CD4-positive, alpha-beta memory T cell (primary cell): Measurements from ENCODE around the gene ANO7. TPM values are rescaled to one million over a fixed set of nuclear protein-coding genes. Genes with fewer than 3 reads are reported as not detected.

Experiments
- CTCF ChIA-PET: fragments of 350-600 bp; sonication (Branson Sonifier 250); formaldehyde crosslinking; loops from one replicate; lab custom pipeline; 2021; ENCODE audit warnings: inconsistent platforms; ENCODE audit not compliant: partially characterized antibody; lab: Charles Lee
- POLR2A ChIA-PET: fragments of 350-600 bp; sonication (Branson Sonifier 250); formaldehyde crosslinking; loops from one replicate; lab custom pipeline; 2021; ENCODE audit not compliant: partially characterized antibody; lab: Charles Lee
- DNase-seq, 5 donors: peaks; one replicate each; pipeline versions ENCODE4 v3.0.0 to v3.0.0-alpha.2; 2020 to 2022; ENCODE audit warnings: mixed read lengths in 1 of 5
- H3K27ac ChIP-seq: one replicate; pipeline ENCODE4 v1.7.0; 2013; ENCODE audit warnings: low read depth, low read length
- H3K27me3 ChIP-seq: 2 replicates; pipeline ENCODE4 v1.7.0; 2013; ENCODE audit warnings: mild to moderate bottlenecking, low read length, moderate library complexity; ENCODE audit not compliant: insufficient read depth
- H3K36me3 ChIP-seq: 2 replicates; pipeline ENCODE4 v1.7.0; 2013; ENCODE audit warnings: mild to moderate bottlenecking, low read length, moderate library complexity; ENCODE audit not compliant: insufficient read depth
- H3K4me1 ChIP-seq: 2 replicates; pipeline ENCODE4 v1.7.0; 2013; ENCODE audit warnings: mild to moderate bottlenecking, low read length, moderate library complexity; ENCODE audit not compliant: insufficient read depth
- H3K4me3 ChIP-seq, 2 donors: one replicate each; pipeline ENCODE4 v1.7.0; 2013; ENCODE audit warnings: low read length in 2 of 2, mild to moderate bottlenecking in 1 of 2
- H3K9me3 ChIP-seq, 2 donors: one replicate each; pipeline ENCODE4 v1.7.0; 2013; ENCODE audit warnings: low read length in 2 of 2, control low read depth in 1 of 2; ENCODE audit not compliant: control insufficient read depth in 1 of 2
- H3K27ac Mint-ChIP-seq, 7 donors: one replicate each; pipeline ENCODE4 v1.8.0; 2020 to 2021; ENCODE audit warnings: mixed read lengths in 7 of 7, mild to moderate bottlenecking in 6 of 7, inconsistent platforms in 3 of 7, moderate library complexity in 3 of 7
- H3K27me3 Mint-ChIP-seq, 2 donors: one replicate each; pipeline ENCODE4 v1.8.0; 2020 to 2021; ENCODE audit warnings: mixed read lengths in 2 of 2
- H3K36me3 Mint-ChIP-seq, 2 donors: one replicate each; pipeline ENCODE4 v1.8.0; 2020 to 2021; ENCODE audit warnings: mixed read lengths in 2 of 2, inconsistent platforms in 1 of 2, mild to moderate bottlenecking in 1 of 2
- H3K4me1 Mint-ChIP-seq, 4 donors: one replicate each; pipeline ENCODE4 v1.8.0; 2020 to 2021; ENCODE audit warnings: mixed read lengths in 4 of 4, mild to moderate bottlenecking in 1 of 4
- H3K4me3 Mint-ChIP-seq, 8 donors: one replicate each; pipeline ENCODE4 v1.8.0; 2020 to 2021; ENCODE audit warnings: mixed read lengths in 8 of 8, mild to moderate bottlenecking in 7 of 8, moderate library complexity in 6 of 8, inconsistent platforms in 3 of 8
- H3K9me3 Mint-ChIP-seq, 8 donors: one replicate each; pipeline ENCODE4 v1.8.0; 2020 to 2021; ENCODE audit warnings: mixed read lengths in 8 of 8, mild to moderate bottlenecking in 5 of 8, inconsistent platforms in 3 of 8, moderate library complexity in 1 of 8
- intact Hi-C: fragments of 100-400 bp; cut with micrococcal nuclease; formaldehyde crosslinking; loops from one replicate; pipeline ENCODE4 v1.15.1; 2023
- polyA plus RNA-seq, 2 donors: library from polyadenylated mRNA; unstranded; fragments of 300-500 nt; fragmentation: Illumina TruSeq; gene quantifications; one replicate each; pipeline ENCODE4 v1.2.3, GENCODE V29; 2021
- total RNA-seq, 2 experiments: library from RNA; stranded (reverse); gene quantifications; one replicate each; pipeline ENCODE4 v1.2.3, GENCODE V29; 2021

The ANO7 gene
- total and polyA plus RNA-seq, 4 experiments from 2014 or later: 0.13 to 0.81 (median 0.53) TPM; not detected in 1

- Mint-ChIP-seq H3K27me3 (no peaks in the 10 kb centered on the region), H3K4me3 (peak overlapping the region; percentile 93 to 100 (median 100)), H3K36me3 (peaks cover 3 to 28% of the 10 kb centered on the region in 2 donors), H3K27ac (peak overlapping the region; percentile 94 to 99 (median 97)), H3K4me1 (peaks cover 29 to 52% (median 44%) of the 10 kb centered on the region in 4 donors), H3K9me3 (peaks cover 0 to 1% (median 0%) of the 10 kb centered on the region in 8 donors)
- Histone ChIP-seq H3K4me3 (peak overlapping the region; percentile 68 to 70), H3K9me3 (no peaks in the 10 kb centered on the region), H3K4me1 (peaks cover 26% of the 10 kb centered on the region), H3K27ac (peak overlapping the region; percentile 67), H3K27me3 (no peaks in the 10 kb centered on the region), H3K36me3 (peaks cover 3% of the 10 kb centered on the region)
- ChIA-PET CTCF (interaction anchor here (0.6 to 3.9 kb wide), 18 partner anchors 21 to 236 kb away, joined by 3 to 76 read pairs (median 6); partner anchors contain the start of gene MTERF4), POLR2A (interaction anchor here (0.7 to 9.0 kb wide), 20 partner anchors 9 to 318 kb away, joined by 3 to 299 read pairs (median 8); partner anchors contain the start of genes HDLBP, MTERF4 and SEPTIN2)
- DNase-seq: no peak
- intact Hi-C loops: loop anchor here (1.0 to 5.0 kb wide), 6 partner anchors 73 to 357 kb away; partner anchors contain the start of genes HDLBP, SEPTIN2 and STK25
Observed at GRCh38 chr2:241150660-241151530, 37.6 kb upstream of the ANO7 start.

GRCh38 chr2:241151934-241152660, 36.4 kb upstream of the ANO7 start:
- Histone ChIP-seq H3K36me3 (peaks cover 3% of the 10 kb centered on the region), H3K27me3 (no peaks in the 10 kb centered on the region), H3K9me3 (no peaks in the 10 kb centered on the region), H3K27ac (no peak overlapping the region), H3K4me3 (no peak overlapping the region), H3K4me1 (peaks cover 26% of the 10 kb centered on the region)
- no peak for DNase-seq
- ChIA-PET POLR2A (interaction anchor here (1.7 to 9.0 kb wide), 8 partner anchors 22 to 164 kb away, joined by 4 to 299 read pairs (median 20); partner anchors contain the start of genes HDLBP, MTERF4 and SEPTIN2), CTCF (interaction anchor here (1.4 to 3.9 kb wide), 8 partner anchors 28 to 237 kb away, joined by 3 to 76 read pairs (median 12); no protein-coding TSS in a partner anchor)
- Mint-ChIP-seq H3K4me3 (peak overlapping the region; percentile 87 to 100 (median 97)), H3K36me3 (peaks cover 7 to 35% of the 10 kb centered on the region in 2 donors), H3K27ac (peak overlapping the region in 5 of 7 donors; percentile 12 to 95 (median 87)), H3K4me1 (peaks cover 29 to 50% (median 40%) of the 10 kb centered on the region in 4 donors), H3K27me3 (no peaks in the 10 kb centered on the region), H3K9me3 (peaks cover 0 to 1% (median 0%) of the 10 kb centered on the region in 8 donors)
- intact Hi-C loops: loop anchor here (2.0 to 5.0 kb wide), 2 partner anchors 115 to 170 kb away; no protein-coding TSS in a partner anchor

GRCh38 chr2:241153616-241154015, 34.9 kb upstream of the ANO7 start:
- peaks cover 22 to 38% (median 33%) of the 10 kb centered on the region in 4 donors for H3K4me1 Mint-ChIP-seq
- POLR2A ChIA-PET: interaction anchor here (9.0 kb wide), 1 partner anchor 46 kb away, joined by 299 read pairs; the partner anchor contains the start of gene MTERF4

GRCh38 chr2:241154915-241155314, 33.6 kb upstream of the ANO7 start:
- DNase-seq: no peak
- intact Hi-C loops: loop anchor here (5.0 kb wide), 1 partner anchor 173 kb away; no protein-coding TSS in a partner anchor
- Mint-ChIP-seq H3K27ac (peak overlapping the region in 4 of 7 donors; percentile 41 to 77 (median 50)), H3K4me3 (no peak overlapping the region), H3K4me1 (peaks cover 21 to 36% (median 29%) of the 10 kb centered on the region in 4 donors), H3K9me3 (no peaks in the 10 kb centered on the region), H3K27me3 (no peaks in the 10 kb centered on the region), H3K36me3 (peaks cover 14 to 54% of the 10 kb centered on the region in 2 donors)
- H3K27ac ChIP-seq: no peak overlapping the region
- POLR2A ChIA-PET: no interaction called here
- CTCF ChIA-PET: interaction anchor here (1.2 kb wide), 1 partner anchor 76 kb away, joined by 3 read pairs; no protein-coding TSS in a partner anchor
- H3K4me3 ChIP-seq: no peak overlapping the region
- H3K36me3 ChIP-seq: peaks cover 26% of the 10 kb centered on the region
- peaks cover 15% of the 10 kb centered on the region for H3K4me1 ChIP-seq
- H3K9me3 ChIP-seq: no peaks in the 10 kb centered on the region
- no peaks in the 10 kb centered on the region for H3K27me3 ChIP-seq

More at GRCh38 chr2:241153616-241154015, 34.9 kb upstream of the ANO7 start:
- no peak for DNase-seq
- peaks cover 14 to 49% of the 10 kb centered on the region in 2 donors for H3K36me3 Mint-ChIP-seq
- no peaks in the 10 kb centered on the region for H3K27me3 Mint-ChIP-seq
- peaks cover 17% of the 10 kb centered on the region for H3K36me3 ChIP-seq
- H3K27me3 ChIP-seq: no peaks in the 10 kb centered on the region
- no peaks in the 10 kb centered on the region for H3K9me3 ChIP-seq
- H3K27ac Mint-ChIP-seq: peak overlapping the region in 5 of 7 donors; percentile 43 to 67 (median 52)
- H3K9me3 Mint-ChIP-seq: peaks cover 0 to under 1% (median 0%) of the 10 kb centered on the region in 8 donors
- CTCF ChIA-PET: no interaction called here
- intact Hi-C loops: loop anchor here (5.0 kb wide), 1 partner anchor 171 kb away; no protein-coding TSS in a partner anchor
- H3K4me1 ChIP-seq: peaks cover 16% of the 10 kb centered on the region
- no peak overlapping the region for H3K4me3 ChIP-seq
- peak overlapping the region in 1 of 8 donors; percentile 20 for H3K4me3 Mint-ChIP-seq
- no peak overlapping the region for H3K27ac ChIP-seq

GRCh38 chr2:241155936-241156335, 32.5 kb upstream of the ANO7 start:
- CTCF ChIA-PET: interaction anchor here (1.2 kb wide), 1 partner anchor 77 kb away, joined by 3 read pairs; no protein-coding TSS in a partner anchor
- Histone ChIP-seq H3K27ac (no peak overlapping the region), H3K9me3 (no peaks in the 10 kb centered on the region), H3K36me3 (peaks cover 30% of the 10 kb centered on the region), H3K4me1 (peaks cover 11% of the 10 kb centered on the region), H3K27me3 (no peaks in the 10 kb centered on the region), H3K4me3 (no peak overlapping the region)
- intact Hi-C loops: no loop called here
- DNase-seq: no peak
- no peaks in the 10 kb centered on the region for H3K9me3 Mint-ChIP-seq
- POLR2A ChIA-PET: interaction anchor here (1.0 to 1.7 kb wide), 2 partner anchors 44 to 77 kb away, joined by 3 to 5 read pairs; no protein-coding TSS in a partner anchor
- no peaks in the 10 kb centered on the region for H3K27me3 Mint-ChIP-seq
- H3K36me3 Mint-ChIP-seq: peaks cover 19 to 53% of the 10 kb centered on the region in 2 donors
- peaks cover 17 to 27% (median 22%) of the 10 kb centered on the region in 4 donors for H3K4me1 Mint-ChIP-seq
- H3K27ac Mint-ChIP-seq: peak overlapping the region in 1 of 7 donors; percentile 73
- H3K4me3 Mint-ChIP-seq: no peak overlapping the region

- H3K36me3 ChIP-seq: peaks cover 30% of the 10 kb centered on the region
- H3K27ac ChIP-seq: no peak overlapping the region
- H3K4me1 Mint-ChIP-seq: peaks cover 7 to 16% (median 12%) of the 10 kb centered on the region in 4 donors
- ChIA-PET CTCF (interaction anchor here (1.7 kb wide), 1 partner anchor 8 kb away, joined by 4 read pairs; the partner anchor contains the start of gene PASK), POLR2A (interaction anchor here (0.9 to 1.7 kb wide), 2 partner anchors 45 to 92 kb away, joined by 3 read pairs; no protein-coding TSS in a partner anchor)
- peaks cover 25 to 59% of the 10 kb centered on the region in 2 donors for H3K36me3 Mint-ChIP-seq
- intact Hi-C loops: no loop called here
- H3K27ac Mint-ChIP-seq: peak overlapping the region in 2 of 7 donors; percentile 17 to 29
- no peak for DNase-seq
- no peak overlapping the region for H3K4me3 Mint-ChIP-seq
- H3K27me3 ChIP-seq: no peaks in the 10 kb centered on the region
- no peak overlapping the region for H3K4me3 ChIP-seq
- H3K27me3 Mint-ChIP-seq: no peaks in the 10 kb centered on the region
- H3K4me1 ChIP-seq: peaks cover under 1% of the 10 kb centered on the region
- no peaks in the 10 kb centered on the region for H3K9me3 ChIP-seq
- no peaks in the 10 kb centered on the region for H3K9me3 Mint-ChIP-seq
Observed at GRCh38 chr2:241156971-241157441, 31.5 kb upstream of the ANO7 start.
